AG08396 (cell line): ENCODE results near the gene NRCAM.

Source experiments
- DNase-seq: peaks from one replicate; pipeline ENCODE4 v3.0.0; 2012; ENCODE audit warnings: low spot score, mixed read lengths

NRCAM gene

GRCh38 chr7:108246227-108246837, 209.9 kb downstream of the NRCAM start:
- DNase-seq, result peak; percentile 76

- no peak for DNase-seq
Measured at GRCh38 chr7:108245523-108246226, 210.6 kb downstream of the NRCAM start.

- no peak for DNase-seq
Measured at GRCh38 chr7:108244110-108244509, 212.1 kb downstream of the NRCAM start.

- no peak for DNase-seq
Measured at GRCh38 chr7:108239501-108240225, 216.6 kb downstream of the NRCAM start.

GRCh38 chr7:108236681-108237415, 219.4 kb downstream of the NRCAM start:
- DNase-seq, result no peak

GRCh38 chr7:108235451-108236061, 220.7 kb downstream of the NRCAM start:
- DNase-seq, result no peak

GRCh38 chr7:108234971-108235450, 221.2 kb downstream of the NRCAM start:
- no peak for DNase-seq

GRCh38 chr7:108234281-108234680, 222.0 kb downstream of the NRCAM start:
- DNase-seq, result no peak

- DNase-seq, result no peak
Measured at GRCh38 chr7:108232076-108232475, 224.2 kb downstream of the NRCAM start.

GRCh38 chr7:108231221-108231620, 225.0 kb downstream of the NRCAM start:
- no peak for DNase-seq

GRCh38 chr7:108227366-108227765, 228.9 kb downstream of the NRCAM start:
- no peak for DNase-seq

- no peak for DNase-seq
Measured at GRCh38 chr7:108226816-108227299, 229.4 kb downstream of the NRCAM start.

- DNase-seq, result no peak
Measured at GRCh38 chr7:108225531-108226181, 230.6 kb downstream of the NRCAM start.

GRCh38 chr7:108224387-108224786, 231.8 kb downstream of the NRCAM start:
- DNase-seq, result no peak

GRCh38 chr7:108222236-108222892, 233.9 kb downstream of the NRCAM start:
- no peak for DNase-seq

GRCh38 chr7:108211382-108212201, 244.6 kb downstream of the NRCAM start:
- no peak for DNase-seq

GRCh38 chr7:108210796-108211195, 245.4 kb downstream of the NRCAM start:
- no peak for DNase-seq

GRCh38 chr7:108205311-108205710, 250.9 kb downstream of the NRCAM start:
- DNase-seq, result no peak

GRCh38 chr7:108204281-108204796, 251.9 kb downstream of the NRCAM start:
- DNase-seq, result no peak
